HG03159 (cell line): Measurements from ENCODE around the gene IGSF3.

ENCODE experiments used
- ATAC-seq: cut with Tn5 transposase; IDR thresholded peaks from one replicate; pipeline ENCODE4 v1.9.1; 2021; ENCODE audit warnings: mild to moderate bottlenecking, moderate library complexity; ENCODE audit not compliant: unreplicated experiment

The IGSF3 gene

DNA sequence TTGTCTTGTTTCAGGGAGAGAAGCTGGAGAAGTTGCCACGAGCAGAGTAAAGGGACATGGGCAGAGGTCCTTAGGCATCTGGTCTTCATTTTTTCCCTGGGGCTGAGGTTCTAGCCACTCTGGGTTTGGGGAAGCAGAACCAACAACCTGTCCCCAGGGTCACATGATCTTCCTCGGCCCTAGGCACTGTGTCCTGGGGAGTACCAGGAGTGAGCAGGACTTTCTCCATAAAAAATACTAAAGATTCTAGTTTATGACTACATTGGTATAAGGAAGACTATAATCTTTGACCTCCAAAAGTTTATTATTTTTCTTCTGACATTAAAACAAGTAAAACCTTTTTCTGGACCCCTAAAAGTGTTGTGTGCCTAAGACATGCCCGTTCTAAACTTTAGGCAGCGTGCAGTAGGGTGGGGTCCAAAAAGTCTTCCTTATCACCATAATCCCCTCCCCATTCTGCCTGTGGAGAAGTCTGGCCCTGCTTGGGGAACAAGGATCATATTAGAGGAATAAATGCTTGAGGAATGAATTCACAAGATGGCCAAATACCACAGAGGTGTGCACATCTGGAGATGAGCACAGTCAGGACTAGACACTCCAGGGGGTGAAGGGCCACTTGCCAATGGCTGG, 19.3 kb upstream of the IGSF3 start:
- no peak for ATAC-seq

- no peak for ATAC-seq
These were observed 18.6 kb upstream of the IGSF3 start for GRCh38 chr1:116686175-116686574.

DNA sequence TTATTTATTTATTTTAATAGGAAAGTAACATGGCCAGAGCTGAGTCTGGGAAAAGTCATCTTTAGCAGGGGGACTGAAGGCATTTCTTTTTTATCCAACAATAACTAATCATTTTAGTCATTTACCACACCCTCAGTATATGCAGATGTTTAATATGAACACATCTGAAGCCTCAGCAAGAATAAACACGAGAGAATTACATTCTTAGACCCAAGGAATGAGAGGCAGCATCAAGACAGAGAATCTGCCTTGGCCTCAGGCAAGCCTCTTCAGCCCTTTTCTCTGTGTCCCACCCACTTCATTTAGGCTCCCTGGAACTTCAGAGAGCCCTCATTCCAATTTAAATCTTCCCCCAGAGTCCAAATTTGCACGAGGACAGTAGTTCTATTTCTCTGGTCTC, 17.0 kb upstream of the IGSF3 start:
- no peak for ATAC-seq

DNA sequence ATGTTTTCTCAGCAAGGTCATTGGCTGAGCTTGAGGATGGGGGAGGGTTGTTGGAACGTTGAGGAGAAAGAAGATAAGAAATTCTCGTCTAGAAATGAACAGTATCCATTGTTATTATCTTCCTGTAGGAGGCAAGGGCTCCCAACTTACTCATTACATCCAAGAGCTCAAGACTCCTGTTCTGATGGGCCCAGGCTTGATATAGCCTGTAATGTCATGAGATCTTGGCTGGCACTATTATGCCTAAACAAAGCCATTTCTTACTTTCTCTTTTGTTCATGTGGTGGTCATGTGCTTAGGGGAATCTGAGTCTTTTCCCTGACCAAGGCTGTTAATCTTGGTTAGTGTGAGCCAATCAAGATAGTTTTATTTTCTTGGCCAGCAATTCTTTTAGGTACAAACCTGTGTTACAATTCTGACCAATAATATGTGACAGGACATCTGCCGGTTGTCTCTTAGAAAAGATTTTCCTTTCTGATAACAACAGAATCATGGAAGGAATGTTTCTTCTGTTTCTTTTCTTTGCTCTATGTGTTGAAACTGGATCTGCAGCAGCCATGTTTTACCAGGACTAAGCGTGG, 15.2 kb upstream of the IGSF3 start:
- ATAC-seq, result no peak

GRCh38 chr1:116681343-116681899, 13.9 kb upstream of the IGSF3 start:
- ATAC-seq, result no peak

GRCh38 chr1:116680752-116681151, 13.2 kb upstream of the IGSF3 start:
- ATAC-seq, result no peak

- no peak for ATAC-seq
These were observed 12.5 kb upstream of the IGSF3 start for GRCh38 chr1:116679828-116680628.

DNA sequence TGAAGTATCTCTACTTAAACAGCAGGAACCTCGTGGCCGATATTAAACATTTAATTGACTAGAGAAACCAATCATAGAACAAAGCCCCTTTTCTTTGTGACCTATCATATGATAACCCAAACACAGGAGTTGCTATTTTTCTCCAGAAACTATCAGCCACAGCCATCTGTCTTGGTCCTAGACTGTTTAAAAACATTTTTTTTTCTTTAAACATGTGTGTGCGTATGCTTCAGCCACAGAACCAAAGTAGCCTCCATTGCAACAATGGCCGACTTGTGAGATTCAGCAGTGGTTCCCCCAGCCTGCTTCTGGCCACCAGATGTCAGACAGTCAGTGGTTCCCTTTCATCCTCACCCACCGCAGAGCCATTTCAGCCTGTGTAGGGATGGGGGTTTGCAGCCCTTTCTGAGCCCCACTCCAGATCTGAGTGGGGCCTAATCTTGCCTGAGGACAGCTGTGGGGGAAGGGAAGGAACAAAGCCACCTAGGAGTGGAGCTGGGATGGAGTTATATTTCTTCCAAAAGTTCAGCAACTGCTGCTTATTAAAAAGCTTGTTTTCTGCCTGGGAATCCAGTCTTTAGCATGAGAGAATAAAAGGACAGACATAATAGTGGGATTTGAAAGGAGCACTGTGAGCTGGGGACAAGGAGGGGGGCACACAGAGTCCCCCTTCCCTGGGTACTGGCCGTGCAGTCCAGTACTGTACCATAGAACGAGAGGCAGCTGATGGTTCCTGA, 11.7 kb upstream of the IGSF3 start:
- no peak for ATAC-seq

- no peak for ATAC-seq
These were observed 11.2 kb upstream of the IGSF3 start for GRCh38 chr1:116678732-116679090.

- ATAC-seq, result no peak
These were observed 10.0 kb upstream of the IGSF3 start for GRCh38 chr1:116677474-116678062.

GRCh38 chr1:116676291-116676690, 8.8 kb upstream of the IGSF3 start:
- no peak for ATAC-seq

DNA sequence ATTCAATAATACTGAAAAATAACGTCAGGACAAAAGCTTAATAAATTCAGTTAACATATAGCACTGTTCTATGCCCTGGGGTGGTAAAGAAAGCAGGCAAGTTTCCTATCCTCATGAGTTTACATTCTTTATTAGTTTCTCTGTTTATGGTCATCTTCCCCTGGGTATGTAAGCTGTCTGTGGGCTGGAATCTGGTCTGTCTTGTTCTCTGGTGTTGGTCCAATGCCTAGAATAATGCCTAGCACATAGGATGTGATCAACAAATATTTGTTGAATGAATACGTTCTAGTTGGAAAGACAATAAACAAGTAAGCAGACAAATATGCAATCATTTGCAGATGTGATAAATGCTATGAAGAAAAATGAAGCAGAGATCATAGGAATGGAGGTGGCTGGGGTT, 7.2 kb upstream of the IGSF3 start:
- ATAC-seq, result no peak

GRCh38 chr1:116674011-116674531, 6.5 kb upstream of the IGSF3 start:
- ATAC-seq, result no peak

GRCh38 chr1:116671912-116672311, 4.4 kb upstream of the IGSF3 start:
- ATAC-seq, result no peak

- ATAC-seq, result no peak
These were observed 3.7 kb upstream of the IGSF3 start for GRCh38 chr1:116671072-116671760.

DNA sequence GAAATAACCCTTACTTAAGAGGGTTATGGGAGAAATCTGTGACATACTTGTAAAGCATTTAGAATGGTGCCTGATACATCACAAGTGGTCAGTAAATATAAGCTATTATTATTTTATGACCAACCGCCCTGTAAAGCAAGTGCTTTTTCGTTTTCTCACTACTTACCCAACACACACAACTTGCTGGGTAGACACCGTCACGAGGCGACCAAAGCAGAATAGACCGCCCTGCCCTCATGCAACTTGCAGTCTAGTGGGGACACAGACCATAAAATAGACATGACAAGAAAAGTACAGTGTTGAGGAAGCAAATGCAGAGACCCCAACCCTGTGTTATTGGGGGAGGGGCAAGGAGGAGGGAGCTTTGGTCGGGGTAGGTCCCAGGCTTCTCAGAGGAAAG, 744 bp upstream of the IGSF3 start:
- ATAC-seq, result no peak

DNA sequence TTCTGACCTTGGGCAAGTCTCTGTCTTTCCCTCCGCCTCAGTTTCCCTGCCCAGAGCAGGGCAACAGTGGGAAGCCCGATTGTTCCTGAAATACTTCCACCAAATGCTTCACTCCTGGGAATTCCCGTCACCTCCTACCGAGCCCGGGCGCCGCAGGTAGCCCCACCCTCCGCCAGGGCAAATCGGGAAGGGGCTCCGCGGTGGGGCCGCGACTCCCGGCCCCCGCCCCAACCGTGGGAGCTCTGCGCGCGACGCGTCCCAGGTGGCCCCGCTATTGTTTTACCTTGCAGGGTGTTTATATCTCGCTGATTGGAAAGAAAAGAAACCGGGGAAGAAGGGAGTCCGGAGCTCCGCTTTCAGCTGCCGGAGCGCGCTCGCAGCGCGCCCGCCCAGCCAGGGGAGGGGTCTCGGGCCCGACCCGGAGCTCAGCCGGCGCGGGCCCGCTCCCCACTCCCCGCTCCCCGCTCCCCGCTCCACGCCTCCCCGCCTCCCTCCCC, 407 bp downstream of the IGSF3 start:
- no peak for ATAC-seq

DNA sequence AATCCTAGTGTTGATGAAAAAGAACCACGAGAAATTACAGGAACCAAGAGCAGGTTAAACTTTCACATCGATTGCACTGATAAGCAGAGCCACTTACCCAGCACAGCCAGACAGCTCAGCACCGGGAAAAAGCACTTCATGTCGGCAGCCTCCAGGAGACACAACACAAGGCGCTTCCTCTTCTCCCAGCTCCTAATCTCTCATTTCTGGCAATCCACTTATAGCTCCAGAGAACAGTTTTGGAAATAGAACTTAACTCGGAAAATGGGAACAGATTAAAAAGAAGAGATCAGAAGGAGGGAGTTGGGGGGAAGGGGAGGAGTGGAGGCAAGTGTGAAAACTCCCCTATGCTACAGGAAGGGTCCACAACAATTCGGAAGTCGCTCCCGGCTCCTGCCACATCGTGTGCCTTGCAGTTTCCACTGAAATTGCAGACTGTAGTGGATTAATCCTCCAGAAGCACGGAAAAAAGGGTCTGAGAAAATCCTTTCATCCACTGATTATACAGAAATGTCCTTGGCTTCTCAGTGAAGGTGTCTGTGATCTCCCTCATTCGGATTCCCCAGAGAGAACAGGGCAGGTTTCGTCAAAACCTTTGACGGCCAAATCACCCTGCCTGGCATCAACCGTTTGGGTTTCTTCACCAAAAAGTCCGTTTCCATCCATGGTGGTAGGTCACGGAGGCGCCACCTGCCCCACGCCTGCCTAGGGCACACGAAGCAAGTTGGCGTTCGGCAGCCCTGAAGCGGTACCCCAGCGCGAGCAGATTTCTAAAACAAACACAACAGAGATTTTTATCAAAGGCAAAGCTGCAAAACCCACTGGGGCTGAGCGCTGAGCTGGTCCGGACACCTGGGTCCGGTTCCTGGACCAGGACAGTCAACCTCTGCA, 1.1 kb downstream of the IGSF3 start:
- no peak for ATAC-seq

DNA sequence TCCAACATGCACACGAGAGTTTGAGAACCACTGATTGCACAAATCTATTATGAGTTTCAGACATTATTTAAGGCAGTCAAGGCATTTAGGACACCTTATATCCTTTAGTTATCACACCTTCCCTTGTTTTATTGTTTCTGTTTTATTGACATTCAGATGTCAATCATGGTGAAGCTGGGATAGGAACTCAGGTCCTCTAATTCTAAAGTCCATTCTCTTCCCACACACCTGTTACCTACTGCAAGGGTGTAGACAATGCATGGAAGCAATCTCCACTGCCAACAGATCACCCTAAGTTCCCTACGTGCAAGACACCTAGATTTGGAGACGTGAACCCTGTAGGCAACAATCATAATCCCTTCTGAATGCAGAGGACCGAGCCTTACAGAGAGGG, 2.6 kb downstream of the IGSF3 start:
- ATAC-seq, result no peak
